ENCODE data around the gene OGFR. TPM values are rescaled to one million over a fixed set of nuclear protein-coding genes. Genes with fewer than 3 reads are reported as not detected.
A peak's percentile ranks its signal among the peaks of the same experiment; 100 is the strongest.

Gene OGFR
- total RNA-seq, 2 experiments from 2014 or later = 54.5 to 56.0 TPM

DNA sequence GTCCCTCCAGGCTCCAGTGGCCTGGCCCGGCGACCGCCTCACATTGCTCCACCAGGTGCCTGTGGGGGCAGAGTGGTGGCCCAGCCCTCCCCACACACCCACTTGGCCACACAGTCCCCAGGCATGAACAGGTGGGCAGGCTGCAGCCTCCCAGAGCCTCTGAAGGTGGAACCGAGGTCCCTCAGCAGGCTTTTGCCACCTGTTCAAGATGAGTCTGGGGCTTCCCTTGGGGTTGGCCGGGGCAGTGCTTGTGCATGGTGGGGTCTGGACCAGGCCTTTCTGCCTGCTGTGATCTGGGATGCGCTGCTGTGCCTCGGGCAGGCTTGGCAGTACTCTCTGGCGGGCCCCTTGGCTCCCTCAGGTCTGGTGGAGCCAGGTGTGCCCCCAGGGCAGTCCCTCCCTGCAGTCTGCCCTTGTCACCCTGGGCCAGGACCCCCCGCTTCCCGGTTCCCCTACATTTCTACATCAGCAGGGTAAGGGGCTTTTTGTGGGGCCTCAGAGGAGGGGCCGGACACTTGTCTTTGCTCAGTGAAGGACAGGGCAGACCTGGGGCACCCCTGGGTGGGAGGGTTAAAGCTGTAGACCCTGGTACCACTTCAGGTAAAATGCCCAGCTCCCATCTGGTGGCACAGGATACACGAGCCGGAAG, 9.5 kb downstream of the OGFR start:
- CTCF ChIA-PET = interaction anchor here (0.5 kb wide), 1 partner anchor 55 kb away, joined by 3 read pairs; no protein-coding TSS in a partner anchor
- ATAC-seq (ENCODE audit: poor library complexity) (no peak), DNase-seq (no peak)
- peaks cover 23% of the 10 kb centered on the region for H3K27me3 Mint-ChIP-seq
- POLR2A ChIA-PET = interaction anchor here (0.9 to 2.7 kb wide), 4 partner anchors 9 to 41 kb away, joined by 3 to 10 read pairs (median 4); partner anchors contain the start of genes MRGBP and OGFR
- H3K36me3 Mint-ChIP-seq (ENCODE audit: low read depth) = peaks cover 20% of the 10 kb centered on the region
- H3K9me3 ChIP-seq (ENCODE audit: control insufficient read depth in 1 of 2, insufficient read depth in 1 of 2, low read length in 2 of 2) = peaks cover 0 to 22% of the 10 kb centered on the region in 2 experiments
- peaks cover 38 to 40% of the 10 kb centered on the region in 2 experiments for H3K27me3 ChIP-seq (ENCODE audit: control insufficient read depth in 1 of 2, insufficient read depth in 2 of 2, low read length in 2 of 2)
- no peak overlapping the region for H3K27ac ChIP-seq (ENCODE audit: low read depth in 1 of 2, low read length in 2 of 2)
- H3K4me1 Mint-ChIP-seq (ENCODE audit: low read depth) = peaks cover 12% of the 10 kb centered on the region
- no peak overlapping the region for H3K27ac Mint-ChIP-seq
- no peak for TF ChIP-seq CTCF (IDR thresholded peaks at IDR 0.05)
- H3K36me3 ChIP-seq (ENCODE audit: insufficient read depth, low read length) = peaks cover 36% of the 10 kb centered on the region
- intact Hi-C loops (cut with DNase I, micrococcal nuclease) = no loop called here
- H3K4me3 ChIP-seq (ENCODE audit: low read length) = no peak overlapping the region
- no peaks in the 10 kb centered on the region for H3K9me3 Mint-ChIP-seq
- peaks cover 26% of the 10 kb centered on the region for H3K4me1 ChIP-seq (ENCODE audit: insufficient read depth, low read length)
- H3K4me3 Mint-ChIP-seq = peak overlapping the region; percentile 38

DNA sequence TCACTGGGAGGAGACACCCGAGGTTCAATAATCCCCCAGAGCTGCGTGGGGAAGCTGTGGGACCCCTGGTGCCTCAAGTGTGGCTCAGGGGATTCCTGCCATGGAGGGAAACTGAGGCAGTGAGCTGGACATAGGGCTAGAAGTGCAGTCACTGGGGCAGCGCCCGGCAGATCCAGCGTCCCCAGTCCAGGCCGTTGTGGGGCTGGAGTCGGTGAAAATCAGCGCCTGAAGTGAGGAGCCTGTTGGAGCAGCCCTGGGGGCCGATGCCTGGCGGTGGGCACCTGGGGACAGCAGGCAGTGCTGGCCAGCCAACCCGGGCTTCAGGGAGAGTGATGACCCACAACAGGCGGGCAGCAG, 10.1 kb downstream of the OGFR start:
- CTCF ChIA-PET = no interaction called here
- no peaks in the 10 kb centered on the region for H3K9me3 Mint-ChIP-seq
- H3K4me1 ChIP-seq (ENCODE audit: insufficient read depth, low read length) = peaks cover 26% of the 10 kb centered on the region
- POLR2A ChIA-PET = interaction anchor here (0.7 to 2.7 kb wide), 5 partner anchors 10 to 107 kb away, joined by 3 to 10 read pairs (median 4); partner anchors contain the start of genes MRGBP and OGFR
- peaks cover 43 to 45% of the 10 kb centered on the region in 2 experiments for H3K27me3 ChIP-seq (ENCODE audit: control insufficient read depth in 1 of 2, insufficient read depth in 2 of 2, low read length in 2 of 2)
- H3K27me3 Mint-ChIP-seq = peaks cover 23% of the 10 kb centered on the region
- H3K4me3 ChIP-seq (ENCODE audit: low read length) = no peak overlapping the region
- no peak overlapping the region for H3K27ac Mint-ChIP-seq
- H3K4me3 Mint-ChIP-seq = peak overlapping the region; percentile 38
- H3K36me3 Mint-ChIP-seq (ENCODE audit: low read depth) = peaks cover 15% of the 10 kb centered on the region
- H3K4me1 Mint-ChIP-seq (ENCODE audit: low read depth) = peaks cover 12% of the 10 kb centered on the region
- peaks cover 31% of the 10 kb centered on the region for H3K36me3 ChIP-seq (ENCODE audit: insufficient read depth, low read length)
- peaks cover 0 to 22% of the 10 kb centered on the region in 2 experiments for H3K9me3 ChIP-seq (ENCODE audit: control insufficient read depth in 1 of 2, insufficient read depth in 1 of 2, low read length in 2 of 2)
- no peak for DNase-seq
- H3K27ac ChIP-seq (ENCODE audit: low read depth in 1 of 2, low read length in 2 of 2) = no peak overlapping the region
- no peak for ATAC-seq (ENCODE audit: poor library complexity)
- no peak for TF ChIP-seq CTCF (IDR thresholded peaks at IDR 0.05)
- intact Hi-C loops (cut with DNase I, micrococcal nuclease) = no loop called here

DNA sequence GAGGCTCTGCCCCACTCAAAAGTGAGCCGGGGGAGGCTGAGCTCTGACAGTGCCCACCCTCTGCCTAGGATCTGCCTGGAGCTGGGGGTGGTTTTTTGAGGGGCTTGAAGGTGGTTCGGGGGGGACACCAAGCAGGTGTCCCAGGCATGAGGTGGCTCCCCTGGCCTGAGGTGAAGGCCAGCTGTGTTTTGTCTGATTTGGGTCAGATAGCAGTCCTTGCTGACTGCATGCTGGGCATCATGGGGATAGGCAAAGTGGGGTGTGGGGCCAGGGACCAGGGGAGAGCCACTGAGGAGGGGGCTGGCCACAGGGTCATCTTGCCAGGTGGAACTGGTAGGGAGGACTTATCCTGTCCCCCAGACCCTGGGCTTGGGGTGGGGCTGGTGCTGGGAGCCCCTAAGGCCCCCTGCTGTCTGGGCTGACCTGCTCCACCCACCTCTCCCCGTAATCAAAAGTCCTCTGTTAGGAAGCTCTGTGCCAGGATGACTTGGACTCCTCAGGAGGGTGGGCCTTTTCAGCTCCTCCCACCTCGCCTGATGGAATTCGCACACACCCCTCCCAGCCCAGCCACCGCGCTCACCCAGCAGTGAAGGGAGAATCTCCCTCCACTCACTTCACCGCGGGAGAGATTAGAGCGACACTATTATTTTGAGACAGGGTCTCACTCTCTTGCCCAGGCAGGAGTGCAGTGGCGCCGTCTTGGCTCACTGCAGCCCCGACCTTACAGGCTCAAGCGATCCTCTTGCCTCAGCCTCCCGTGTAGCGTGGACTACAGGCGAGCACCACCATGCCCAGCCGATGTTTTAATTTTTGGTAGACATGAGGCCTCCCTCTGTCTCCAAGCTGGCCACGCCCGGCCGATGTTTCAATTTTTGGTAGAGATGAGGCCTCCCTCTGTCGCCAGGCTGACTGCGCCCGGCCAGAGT, 10.7 kb downstream of the OGFR start:
- ATAC-seq (ENCODE audit: poor library complexity) = no peak

More for the DNA sequence above, 10.7 kb downstream of the OGFR start:
- H3K4me3 ChIP-seq (ENCODE audit: low read length) = no peak overlapping the region
- H3K27me3 ChIP-seq (ENCODE audit: control insufficient read depth in 1 of 2, insufficient read depth in 2 of 2, low read length in 2 of 2) = peaks cover 44 to 47% of the 10 kb centered on the region in 2 experiments
- H3K27ac ChIP-seq (ENCODE audit: low read depth in 1 of 2, low read length in 2 of 2) = no peak overlapping the region
- H3K4me3 Mint-ChIP-seq = peak overlapping the region; percentile 42
- peaks cover 23% of the 10 kb centered on the region for H3K27me3 Mint-ChIP-seq
- DNase-seq = no peak
- peaks cover 13% of the 10 kb centered on the region for H3K36me3 Mint-ChIP-seq (ENCODE audit: low read depth)
- peaks cover 0 to 22% of the 10 kb centered on the region in 2 experiments for H3K9me3 ChIP-seq (ENCODE audit: control insufficient read depth in 1 of 2, insufficient read depth in 1 of 2, low read length in 2 of 2)
- no peaks in the 10 kb centered on the region for H3K9me3 Mint-ChIP-seq
- H3K36me3 ChIP-seq (ENCODE audit: insufficient read depth, low read length) = peaks cover 25% of the 10 kb centered on the region
- H3K4me1 ChIP-seq (ENCODE audit: insufficient read depth, low read length) = peaks cover 26% of the 10 kb centered on the region
- TF ChIP-seq CTCF (IDR thresholded peaks at IDR 0.05) = no peak
- POLR2A ChIA-PET = interaction anchor here (0.7 to 2.7 kb wide), 7 partner anchors 10 to 108 kb away, joined by 3 to 10 read pairs (median 4); partner anchors contain the start of genes MRGBP, OGFR and TCFL5
- CTCF ChIA-PET = no interaction called here
- intact Hi-C loops (cut with DNase I, micrococcal nuclease) = no loop called here
- H3K4me1 Mint-ChIP-seq (ENCODE audit: low read depth) = peaks cover 12% of the 10 kb centered on the region
- H3K27ac Mint-ChIP-seq = peak overlapping the region; percentile 27

All from CD4-positive, alpha-beta T cell (primary cell).